Stimulated activated CD8-positive, alpha-beta memory T cell treated with anti-CD3 and anti-CD28 coated beads, Interleukin-7, amount 100 ng/mL, for 48 hours (primary cell): ENCODE data around the gene HMMR.
"Not testable (repeated sequence)": the region's sequence is repeated elsewhere in the genome, so short reads cannot be mapped to it uniquely, and the experiment has no call there.

Source experiments
- DNase-seq, 2 donors: peaks; one replicate each; pipeline ENCODE4 v3.0.0-alpha.2; 2020; ENCODE audit warnings: low read depth in 1 of 2; ENCODE audit errors: extremely low read depth in 1 of 2

Gene HMMR

GRCh38 chr5:163505368-163506094, 45.1 kb downstream of the HMMR start, which contains the start of gene MAT2B:
Gene MAT2B, plus strand, starts transcription at chr5:163505619. Its CDS starts 68 bp downstream, at chr5:163505687.
- peak; percentile 92 for DNase-seq

- DNase-seq: no peak
Measured at GRCh38 chr5:163506095-163506457, 45.6 kb downstream of the HMMR start.

- DNase-seq: no peak
Measured at GRCh38 chr5:163506726-163507125, 46.3 kb downstream of the HMMR start.

- DNase-seq: no peak
Measured at GRCh38 chr5:163508753-163509152, 48.3 kb downstream of the HMMR start.

GRCh38 chr5:163509291-163509951, 49.0 kb downstream of the HMMR start:
- no peak for DNase-seq

- no peak for DNase-seq
Measured at GRCh38 chr5:163512526-163512925, 52.1 kb downstream of the HMMR start.

- no peak for DNase-seq
Measured at GRCh38 chr5:163525096-163525495, 64.7 kb downstream of the HMMR start.

- no peak for DNase-seq
Measured at GRCh38 chr5:163529698-163530097, 69.3 kb downstream of the HMMR start.

- DNase-seq: no peak
Measured at GRCh38 chr5:163531272-163531671, 70.8 kb downstream of the HMMR start.

GRCh38 chr5:163532171-163533084, 72.0 kb downstream of the HMMR start:
- no peak for DNase-seq

GRCh38 chr5:163533223-163533622, 72.8 kb downstream of the HMMR start:
- DNase-seq: no peak

- no peak for DNase-seq
Measured at GRCh38 chr5:163534492-163535094, 74.2 kb downstream of the HMMR start.

- DNase-seq: no peak
Measured at GRCh38 chr5:163535290-163535689, 74.9 kb downstream of the HMMR start.

- not testable (repeated sequence) for DNase-seq
Measured at GRCh38 chr5:163536442-163536841, 76.0 kb downstream of the HMMR start.

- no peak for DNase-seq
Measured at GRCh38 chr5:163540696-163541095, 80.3 kb downstream of the HMMR start.
